H1 (cell line): Measurements from ENCODE around the gene TRAF1. TPM values are rescaled to one million over a fixed set of nuclear protein-coding genes. Genes with fewer than 3 reads are reported as not detected.
A peak's percentile ranks its signal among the peaks of the same experiment; 100 is the strongest.

ENCODE experiments used
- CTCF ChIA-PET: fragments of 300-600 bp; sonication (Branson Sonifier 250); formaldehyde crosslinking; loops from one replicate; lab custom pipeline; 2021; ENCODE audit not compliant: partially characterized antibody; lab: Charles Lee
- POLR2A ChIA-PET: fragments of 300-600 bp; sonication (Branson Sonifier 250); formaldehyde crosslinking; loops from one replicate; lab custom pipeline; 2021; ENCODE audit warnings: inconsistent platforms; ENCODE audit not compliant: partially characterized antibody; lab: Charles Lee
- DNase-seq, 2 experiments: peaks; one replicate each; pipeline versions ENCODE4 v3.0.0 to v3.0.0-alpha.2; 2010 to 2022; ENCODE audit warnings: low spot score in 2 of 2, low read depth in 1 of 2, mixed read lengths in 1 of 2
- FAIRE-seq: peaks from 2 replicates; lab custom pipeline; 2011; peaks lifted over from hg19 to GRCh38; lab: Jason Lieb, UNC
- H2AFZ ChIP-seq: 2 replicates; pipeline ENCODE4 v1.8.1; 2012; ENCODE audit warnings: low read length, inconsistent platforms
- H2AK5ac ChIP-seq: 2 replicates; pipeline ENCODE4 v1.6.1; 2013; ENCODE audit warnings: low read depth, low read length
- H2BK120ac ChIP-seq: replicated peaks from 2 replicates; pipeline ENCODE3; 2013; ENCODE audit warnings: low read depth, low read length, inconsistent platforms
- H2BK12ac ChIP-seq: 2 replicates; pipeline ENCODE4 v1.6.1; 2013; ENCODE audit warnings: low read depth, low read length
- H2BK15ac ChIP-seq: 2 replicates; pipeline ENCODE4 v1.6.1; 2013; ENCODE audit warnings: low read length
- H2BK20ac ChIP-seq: 2 replicates; pipeline ENCODE4 v1.6.1; 2013; ENCODE audit warnings: low read length
- H2BK5ac ChIP-seq: 2 replicates; pipeline ENCODE4 v1.6.1; 2013; ENCODE audit warnings: low read depth, low read length
- H3K14ac ChIP-seq: 2 replicates; pipeline ENCODE4 v1.6.1; 2013; ENCODE audit warnings: inconsistent platforms; ENCODE audit not compliant: insufficient read length
- H3K18ac ChIP-seq: 2 replicates; pipeline ENCODE4 v1.6.1; 2013; ENCODE audit warnings: low read length; ENCODE audit errors: extremely low read depth
- H3K23ac ChIP-seq: 2 replicates; pipeline ENCODE4 v1.6.1; 2013; ENCODE audit warnings: inconsistent platforms; ENCODE audit not compliant: insufficient read length
- H3K23me2 ChIP-seq: 2 replicates; pipeline ENCODE4 v1.6.1; 2013; ENCODE audit warnings: low read depth, low read length
- H3K27ac ChIP-seq: 2 replicates; pipeline ENCODE4 v1.6.1; 2011; ENCODE audit warnings: low read depth, low read length, inconsistent platforms
- H3K27me3 ChIP-seq, 4 experiments: replicated peaks in 1 of 4; 1 replicate in 1 of 4; 2 replicates in 3 of 4; pipeline versions ENCODE4 v1.6.1 to v1.8.1; 2011 to 2013; ENCODE audit warnings: low read length in 3 of 4, mild to moderate bottlenecking in 3 of 4, inconsistent platforms in 2 of 4, mixed read lengths in 2 of 4, moderate library complexity in 1 of 4; ENCODE audit not compliant: control insufficient read depth in 3 of 4, insufficient read depth in 3 of 4; ENCODE audit errors: extremely low read depth in 1 of 4
- H3K36me3 ChIP-seq, 4 experiments: 2 replicates each; pipeline versions ENCODE4 v1.6.1 to v1.8.1; 2011 to 2013; ENCODE audit warnings: mild to moderate bottlenecking in 4 of 4, low read length in 3 of 4, moderate library complexity in 2 of 4, control low read depth in 1 of 4, inconsistent platforms in 1 of 4; ENCODE audit not compliant: insufficient read depth in 4 of 4, control insufficient read depth in 2 of 4
- H3K4ac ChIP-seq: replicated peaks from 2 replicates; pipeline ENCODE3; 2013; ENCODE audit warnings: low read length, low read depth, mixed read lengths, inconsistent platforms; ENCODE audit not compliant: insufficient read length
- H3K4me1 ChIP-seq, 4 experiments: replicated peaks in 1 of 4; 1 replicate in 1 of 4; 2 replicates in 3 of 4; pipeline versions ENCODE4 v1.6.1 to v1.8.1; 2011 to 2013; ENCODE audit warnings: low read length in 3 of 4, inconsistent platforms in 2 of 4, mixed read lengths in 1 of 4; ENCODE audit not compliant: insufficient read depth in 4 of 4, control insufficient read depth in 3 of 4
- H3K4me2 ChIP-seq, 2 experiments: 2 replicates each; pipeline versions ENCODE4 v1.6.1 to v1.8.1; 2011 to 2013; ENCODE audit warnings: low read depth in 2 of 2, low read length in 2 of 2, control low read depth in 1 of 2, inconsistent platforms in 1 of 2, mild to moderate bottlenecking in 1 of 2; ENCODE audit not compliant: insufficient read depth in 1 of 2
- H3K4me3 ChIP-seq, 4 experiments: fragments of 200-600, 300-600 bp in 1 of 4; sonication (generic), shearing (Covaris generic), sonication (Bioruptor Twin) in 1 of 4; 2 replicates each; pipeline versions ENCODE4 v1.5.1 to v1.8.1; 2011 to 2016; ENCODE audit warnings: low read length in 4 of 4, low read depth in 3 of 4, control low read depth in 2 of 4, inconsistent platforms in 2 of 4, mild to moderate bottlenecking in 2 of 4, mixed read lengths in 1 of 4, moderate library complexity in 1 of 4; ENCODE audit not compliant: insufficient read depth in 2 of 4; ENCODE audit errors: extremely low read depth in 1 of 4
- H3K56ac ChIP-seq: replicated peaks from 2 replicates; pipeline ENCODE3; 2013; ENCODE audit warnings: low read depth, mild to moderate bottlenecking, mixed read lengths, low read length, inconsistent platforms; ENCODE audit not compliant: insufficient read length
- H3K79me1 ChIP-seq: 2 replicates; pipeline ENCODE4 v1.6.1; 2013; ENCODE audit warnings: low read depth, low read length, control low read depth
- H3K79me2 ChIP-seq, 2 experiments: 2 replicates each; pipeline versions ENCODE4 v1.6.1 to v1.8.1; 2012 to 2013; ENCODE audit warnings: low read length in 2 of 2, mild to moderate bottlenecking in 2 of 2, inconsistent platforms in 1 of 2; ENCODE audit not compliant: insufficient read depth in 2 of 2, control insufficient read depth in 1 of 2
- H3K9ac ChIP-seq, 4 experiments: replicated peaks in 1 of 4; 1 replicate in 1 of 4; 2 replicates in 3 of 4; pipeline versions ENCODE4 v1.6.1 to v1.8.1; 2011 to 2013; ENCODE audit warnings: low read depth in 3 of 4, low read length in 3 of 4, control low read depth in 2 of 4, mild to moderate bottlenecking in 2 of 4, moderate library complexity in 2 of 4, inconsistent platforms in 1 of 4; ENCODE audit errors: extremely low read depth in 1 of 4
- H3K9me3 ChIP-seq, 2 experiments: 2 replicates each; pipeline versions ENCODE4 v1.6.1 to v1.8.1; 2012 to 2013; ENCODE audit warnings: mild to moderate bottlenecking in 2 of 2, moderate library complexity in 2 of 2, control low read depth in 1 of 2, inconsistent platforms in 1 of 2, low read depth in 1 of 2, low read length in 1 of 2, mixed read lengths in 1 of 2; ENCODE audit not compliant: insufficient read depth in 2 of 2
- H4K20me1 ChIP-seq, 2 experiments: replicated peaks in 1 of 2; 2 replicates each; pipeline versions ENCODE3 to v1.8.1; 2011 to 2013; ENCODE audit warnings: inconsistent platforms in 2 of 2, low read length in 2 of 2, mild to moderate bottlenecking in 1 of 2; ENCODE audit not compliant: insufficient read depth in 2 of 2, control insufficient read depth in 1 of 2
- H4K5ac ChIP-seq: 2 replicates; pipeline ENCODE4 v1.6.1; 2013; ENCODE audit warnings: low read length, low read depth, mixed read lengths, inconsistent platforms; ENCODE audit not compliant: insufficient read length
- H4K8ac ChIP-seq: 2 replicates; pipeline ENCODE4 v1.8.0; 2013; ENCODE audit warnings: mild to moderate bottlenecking, moderate library complexity, low read length, inconsistent platforms; ENCODE audit not compliant: insufficient read depth; ENCODE audit errors: extremely low read depth
- H4K91ac ChIP-seq: replicated peaks from 2 replicates; pipeline ENCODE3; 2013; ENCODE audit warnings: low read length, mixed read lengths, inconsistent platforms; ENCODE audit not compliant: insufficient read length
- ASH2L ChIP-seq: fragments of 200-600, 300-600 bp; sonication (generic); IDR thresholded peaks from one replicate; pipeline ENCODE4 v1.7.1; 2017; ENCODE audit warnings: low read length
- KDM1A ChIP-seq: fragments of 200-600, 300-600 bp; sonication (generic); IDR thresholded peaks from 2 replicates; pipeline ENCODE4 v1.7.1; 2016; ENCODE audit warnings: mild to moderate bottlenecking, low read length, borderline replicate concordance
- WGBS, 2 experiments: shearing (Covaris generic) in 1 of 2; methylation state at CpG; one replicate each; pipeline versions ENCODE4 v1.1.6 to v1.1.7; 2013 to 2015; ENCODE audit warnings: low lambda C conversion rate in 2 of 2, mixed read lengths in 2 of 2, inconsistent platforms in 1 of 2, low coverage in 1 of 2, missing lambda C conversion rate in 1 of 2; ENCODE audit not compliant: insufficient replicate concordance in 2 of 2, insufficient coverage in 1 of 2, insufficient read length in 1 of 2; ENCODE audit errors: extremely low coverage in 1 of 2, missing lambda C conversion rate in 1 of 2; 5-methylcytosine and 5-hydroxymethylcytosine counted together
- polyA plus RNA-seq, 7 experiments: library from polyadenylated mRNA; depleted of rRNA in 3 of 7; stranded (reverse) in 5 of 7; unstranded in 2 of 7; fragments of >200 nt in 5 of 7; fragments of 200-250 nt in 2 of 7; gene quantifications; 1 replicate in 5 of 7; 2 replicates in 1 of 7; 4 replicates in 1 of 7; pipeline versions ENCODE4 v1.2.1 to v1.2.3, GENCODE V29; 2011 to 2013; ENCODE audit warnings: missing spikeins in 2 of 7, mixed read lengths in 2 of 7
- total RNA-seq: library from RNA; stranded (reverse); fragmentation: NEBNext Ultra II Directional; extraction: Animal tissue kit (Norgen Biotek cat#: 25700); gene quantifications from 2 replicates; pipeline ENCODE4 v1.2.1, GENCODE V29; 2021

TRAF1 gene
- total and polyA plus RNA-seq, 2 of the 8 experiments (the other 6 are each of a cell fraction or from before 2014, with no cell fraction given): 1.6 to 3.2 TPM

GRCh38 chr9:120895951-120896350, 30.6 kb downstream of the TRAF1 start:
- no peak for DNase-seq
- TF ChIP-seq KDM1A (0 out of 2 replicates have a peak, but pooled peaks have one; percentile 21), ASH2L (no peak)
- TF ChIP-seq, all 59 proteins: peak for 1
- FAIRE-seq: no peak
- Histone ChIP-seq H3K23me2 (peaks cover 3% of the 10 kb centered on the region; the same call in 1 of the 2 replicates), H4K5ac (no peak overlapping the region), H3K79me2 (no peaks in the 10 kb centered on the region), H3K4me3 (no peak overlapping the region), H3K36me3 (no peaks in the 10 kb centered on the region), H3K23ac (no peak overlapping the region), H3K56ac (no peak overlapping the region), H2BK120ac (no peak overlapping the region), H4K20me1 (no peaks in the 10 kb centered on the region), H3K27me3 (peaks cover 0 to 21% (median 15%) of the 10 kb centered on the region in 4 experiments; a peak in 5 of 7 replicates), H2BK12ac (no peak overlapping the region), H3K27ac (no peak overlapping the region), H3K9me3 (no peaks in the 10 kb centered on the region), H2BK20ac (no peak overlapping the region), H4K8ac (no peak overlapping the region), H3K14ac (no peak overlapping the region), H3K4me2 (no peak overlapping the region), H2AFZ (no peak overlapping the region), H3K18ac (no peak overlapping the region), H4K91ac (no peak overlapping the region), H2AK5ac (no peak overlapping the region), H3K9ac (no peak overlapping the region), H2BK15ac (no peak overlapping the region), H2BK5ac (no peak overlapping the region), H3K4me1 (peaks cover 0 to 3% (median under 1%) of the 10 kb centered on the region in 4 experiments; a peak in 6 of 7 replicates), H3K4ac (no peak overlapping the region), H3K79me1 (no peaks in the 10 kb centered on the region)
- ChIA-PET POLR2A (interaction anchor here (0.6 to 1.7 kb wide), 5 partner anchors 8 to 199 kb away, joined by 3 to 7 read pairs (median 4); no protein-coding TSS in a partner anchor), CTCF (interaction anchor here (0.6 to 10.7 kb wide), 11 partner anchors 10 to 159 kb away, joined by 3 to 71 read pairs (median 4); no protein-coding TSS in a partner anchor)
- 88% methylated on average over 2 of the region's 2 CpGs; no CpG with 5 or more reads in 1 of the 2 experiments for WGBS, 2 experiments
